GM18499 (cell line): Measurements from ENCODE around the gene ZNF785.
"Not testable (repeated sequence)": the region's sequence is repeated elsewhere in the genome, so short reads cannot be mapped to it uniquely, and the experiment has no call there.

Experiments used
- ATAC-seq: cut with Tn5 transposase; IDR thresholded peaks from one replicate; pipeline ENCODE4 v1.9.1; 2021; ENCODE audit warnings: moderate number of reproducible peaks; ENCODE audit not compliant: insufficient read depth, unreplicated experiment

Gene ZNF785

GRCh38 chr16:30585400-30586191 lies at the start of gene ZNF785:
ZNF785 (minus strand) TSS chr16:30585697; CDS start chr16:30585611, 86 bp downstream.
- ATAC-seq = peak; percentile 80

GRCh38 chr16:30633526-30633925 lies 48.0 kb upstream of the ZNF785 start:
- ATAC-seq = no peak

GRCh38 chr16:30632454-30632853 lies 47.0 kb upstream of the ZNF785 start:
- ATAC-seq = not testable (repeated sequence)

- no peak for ATAC-seq
Observed at GRCh38 chr16:30628628-30629540, 43.4 kb upstream of the ZNF785 start.

- ATAC-seq = no peak
Observed at GRCh38 chr16:30626236-30626635, 40.7 kb upstream of the ZNF785 start.

DNA sequence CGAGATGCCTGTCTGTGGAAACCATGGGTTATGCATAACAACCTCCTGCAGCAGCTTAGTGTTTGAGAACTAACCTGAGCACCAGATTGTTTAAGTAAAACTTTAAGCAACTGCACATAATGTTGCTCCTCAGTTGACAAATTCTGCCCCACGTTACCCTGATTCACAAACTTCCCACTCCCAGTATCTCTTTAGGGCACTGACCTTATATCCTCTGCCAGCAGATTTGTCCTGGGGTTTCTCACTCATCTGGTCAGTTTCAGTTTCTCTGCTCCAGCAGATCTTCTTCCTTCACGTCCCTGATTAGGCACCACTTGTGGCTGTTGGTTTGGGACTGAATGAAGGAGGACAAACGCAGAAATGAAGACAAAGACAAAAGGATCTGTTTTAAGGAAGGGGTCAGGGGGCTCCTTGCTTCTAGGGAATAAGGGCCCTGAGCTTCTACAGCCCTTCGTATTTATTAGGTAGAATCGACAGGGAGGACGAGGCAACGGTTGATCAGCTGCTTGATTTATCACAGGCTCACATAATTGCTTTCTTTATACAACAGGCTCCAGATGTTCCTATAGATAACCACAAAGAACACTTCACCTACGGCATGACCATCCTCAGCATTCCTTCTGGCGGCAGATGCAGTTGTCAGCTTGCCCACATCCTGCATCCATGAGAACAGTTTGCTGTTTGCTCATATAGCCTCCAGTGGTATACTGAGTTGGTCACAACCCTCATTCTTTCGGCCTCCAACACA lies 38.2 kb upstream of the ZNF785 start:
- ATAC-seq = no peak

GRCh38 chr16:30622455-30623032 lies 37.0 kb upstream of the ZNF785 start:
- ATAC-seq = no peak

- no peak for ATAC-seq
Observed at GRCh38 chr16:30621765-30622164, 36.3 kb upstream of the ZNF785 start.

- no peak for ATAC-seq
Observed at GRCh38 chr16:30620169-30620568, 34.7 kb upstream of the ZNF785 start.

- no peak for ATAC-seq
Observed at GRCh38 chr16:30619638-30620037, 34.1 kb upstream of the ZNF785 start.

- no peak for ATAC-seq
Observed at GRCh38 chr16:30619202-30619601, 33.7 kb upstream of the ZNF785 start.

DNA sequence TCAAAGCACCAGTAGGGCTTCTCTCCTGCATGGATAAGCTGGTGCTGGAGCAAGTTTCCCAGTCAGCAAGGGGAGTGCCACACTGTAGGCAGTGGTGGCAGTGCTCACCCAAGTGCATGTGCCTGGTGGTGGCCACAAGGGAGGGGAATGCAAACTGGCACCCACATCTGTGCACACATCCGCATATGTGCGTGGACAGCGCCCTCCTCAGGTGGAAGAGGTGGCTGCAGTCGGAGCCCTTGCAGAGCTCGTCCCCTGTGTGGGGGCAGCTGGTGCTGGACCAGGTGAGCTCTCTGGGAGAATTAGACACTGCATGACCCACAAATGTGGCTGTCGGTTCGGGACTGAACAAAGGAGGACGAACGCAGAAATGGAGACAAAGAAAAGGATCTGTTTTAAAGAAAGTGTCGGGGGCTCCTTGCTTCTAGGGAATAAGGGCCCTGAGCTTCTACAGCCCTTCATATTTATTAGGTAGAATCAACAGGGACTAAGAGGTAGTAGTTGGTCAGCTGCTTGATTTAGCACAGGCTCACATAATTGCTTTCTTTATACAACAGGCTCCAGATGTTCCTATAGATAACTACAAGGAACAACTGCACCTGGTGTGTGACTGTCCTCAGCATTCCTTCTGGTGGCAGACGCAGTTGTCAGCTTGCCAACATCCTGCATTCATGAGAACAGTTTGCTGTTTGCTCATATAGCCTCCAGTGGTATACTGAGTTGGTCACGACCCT lies 30.0 kb upstream of the ZNF785 start:
- ATAC-seq = no peak

GRCh38 chr16:30609926-30610839 lies 24.7 kb upstream of the ZNF785 start, which contains the start of gene ZNF689:
ZNF689 (minus strand) TSS chr16:30610389; CDS start chr16:30610041, 348 bp downstream.
- ATAC-seq = peak; percentile 67

GRCh38 chr16:30609002-30609925 lies 23.8 kb upstream of the ZNF785 start:
- no peak for ATAC-seq

DNA sequence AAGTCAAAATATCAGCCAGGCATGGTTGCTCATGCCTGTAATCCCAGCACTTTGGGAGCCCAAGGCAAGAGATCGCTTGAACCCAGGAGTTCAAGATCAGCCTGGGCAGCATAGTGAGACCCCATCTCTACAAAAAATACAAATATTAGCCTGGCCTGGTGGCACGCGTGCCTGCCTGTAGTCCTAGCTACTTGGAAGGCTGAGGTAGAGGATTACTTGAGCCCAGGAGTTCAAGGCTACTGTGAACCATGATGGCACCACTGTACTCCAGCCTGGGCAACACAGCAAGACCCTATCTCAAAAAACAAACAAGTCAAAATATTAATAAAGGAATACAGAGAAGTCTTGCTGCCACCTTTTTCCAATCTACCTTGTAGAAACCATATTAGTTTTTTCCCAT lies 20.5 kb upstream of the ZNF785 start:
- ATAC-seq = no peak

DNA sequence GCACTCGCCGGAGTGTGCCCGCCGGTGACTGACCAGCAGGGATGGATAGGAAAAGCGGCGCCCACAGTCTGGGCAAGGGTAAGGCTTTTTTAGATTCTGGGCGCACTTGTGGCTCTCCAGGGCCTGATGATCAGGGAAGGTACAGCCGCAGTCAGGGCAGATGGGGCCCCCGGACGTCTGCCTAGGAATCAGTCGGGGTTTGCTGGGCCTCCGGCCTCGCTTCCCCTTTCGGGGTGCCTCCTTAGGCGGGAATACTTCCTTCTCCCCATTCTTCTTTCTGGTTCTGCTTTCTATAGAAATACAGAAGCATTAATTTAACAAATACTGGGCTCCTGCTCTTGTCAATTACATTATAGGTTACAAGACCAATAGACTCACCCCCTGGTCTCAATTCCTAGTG lies 19.7 kb upstream of the ZNF785 start:
- ATAC-seq = no peak

- no peak for ATAC-seq
Observed at GRCh38 chr16:30604316-30604947, 18.9 kb upstream of the ZNF785 start.
